NCI-H82 treated with DMSO at 0.1 percent for 48 hours (cell line): ENCODE data around the gene LRP1.

Experiments
- DNase-seq: peaks from one replicate; lab custom pipeline; 2025; ENCODE audit not compliant: unreplicated experiment; lab: John Stamatoyannopoulos, UW

Gene LRP1

DNA sequence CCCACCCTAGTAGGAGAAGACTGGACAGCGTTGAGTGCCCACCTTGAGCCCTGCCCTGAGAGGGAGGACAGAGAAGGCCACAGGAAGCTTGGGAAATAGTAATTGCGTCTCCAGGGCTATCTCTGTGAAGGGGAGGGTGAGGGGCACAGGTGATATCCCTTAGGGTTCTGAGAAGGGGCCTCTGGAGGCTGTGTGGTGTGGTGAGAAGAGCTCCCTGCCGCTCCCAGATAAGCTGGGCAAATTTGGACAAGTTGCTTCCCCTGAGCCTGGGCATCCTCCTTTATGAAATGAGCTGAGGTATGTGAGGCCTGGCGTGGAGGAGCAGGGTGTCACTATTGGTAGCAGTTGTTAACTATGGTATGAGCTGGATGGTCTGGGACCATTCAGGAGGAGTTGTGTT lies 42.6 kb downstream of the LRP1 start:
- no peak for DNase-seq

DNA sequence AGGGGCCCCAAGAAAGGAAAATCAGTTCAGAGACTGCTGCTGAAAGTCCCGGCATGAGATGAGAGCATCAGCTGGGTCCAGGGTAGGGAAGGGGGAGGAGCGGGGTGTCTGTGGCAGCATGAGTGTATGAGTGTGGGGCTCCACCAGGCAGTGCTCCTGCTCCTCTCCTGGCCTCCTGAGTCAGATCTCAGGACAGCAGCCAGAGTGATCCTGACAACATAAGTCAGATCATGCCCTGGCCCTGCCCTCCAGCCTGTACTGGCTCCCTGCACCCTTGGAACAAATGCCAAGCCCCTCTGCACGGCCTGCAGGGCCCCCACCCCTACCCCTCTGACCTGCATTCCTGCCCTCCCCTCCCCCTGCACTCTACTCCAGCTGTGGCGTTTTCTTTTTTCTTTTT lies 43.4 kb downstream of the LRP1 start:
- no peak for DNase-seq

DNA sequence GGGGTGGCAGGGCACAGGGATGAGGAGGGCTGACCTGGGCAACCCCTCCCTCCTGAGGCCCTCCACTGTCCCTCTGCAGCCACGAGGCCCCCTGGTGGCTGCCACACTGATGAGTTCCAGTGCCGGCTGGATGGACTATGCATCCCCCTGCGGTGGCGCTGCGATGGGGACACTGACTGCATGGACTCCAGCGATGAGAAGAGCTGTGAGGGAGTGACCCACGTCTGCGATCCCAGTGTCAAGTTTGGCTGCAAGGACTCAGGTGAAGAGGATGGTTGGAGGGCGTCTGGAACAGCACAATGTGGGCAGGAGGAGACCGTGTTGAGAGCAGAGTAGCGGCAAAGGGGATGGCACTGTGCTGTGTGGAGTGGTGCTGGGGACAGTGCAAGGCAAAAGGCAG lies 44.8 kb downstream of the LRP1 start:
- no peak for DNase-seq

DNA sequence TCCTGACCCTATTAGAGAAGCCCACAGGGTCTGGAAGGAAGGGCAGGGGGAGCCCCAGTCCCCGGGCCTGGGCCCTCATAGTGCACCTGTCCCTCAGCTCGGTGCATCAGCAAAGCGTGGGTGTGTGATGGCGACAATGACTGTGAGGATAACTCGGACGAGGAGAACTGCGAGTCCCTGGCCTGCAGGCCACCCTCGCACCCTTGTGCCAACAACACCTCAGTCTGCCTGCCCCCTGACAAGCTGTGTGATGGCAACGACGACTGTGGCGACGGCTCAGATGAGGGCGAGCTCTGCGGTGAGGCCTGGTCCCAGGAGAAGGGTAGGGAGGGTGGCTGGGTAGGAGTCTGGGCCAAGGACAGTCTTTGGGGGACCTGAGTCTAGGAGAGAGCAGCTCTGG lies 45.4 kb downstream of the LRP1 start:
- no peak for DNase-seq

DNA sequence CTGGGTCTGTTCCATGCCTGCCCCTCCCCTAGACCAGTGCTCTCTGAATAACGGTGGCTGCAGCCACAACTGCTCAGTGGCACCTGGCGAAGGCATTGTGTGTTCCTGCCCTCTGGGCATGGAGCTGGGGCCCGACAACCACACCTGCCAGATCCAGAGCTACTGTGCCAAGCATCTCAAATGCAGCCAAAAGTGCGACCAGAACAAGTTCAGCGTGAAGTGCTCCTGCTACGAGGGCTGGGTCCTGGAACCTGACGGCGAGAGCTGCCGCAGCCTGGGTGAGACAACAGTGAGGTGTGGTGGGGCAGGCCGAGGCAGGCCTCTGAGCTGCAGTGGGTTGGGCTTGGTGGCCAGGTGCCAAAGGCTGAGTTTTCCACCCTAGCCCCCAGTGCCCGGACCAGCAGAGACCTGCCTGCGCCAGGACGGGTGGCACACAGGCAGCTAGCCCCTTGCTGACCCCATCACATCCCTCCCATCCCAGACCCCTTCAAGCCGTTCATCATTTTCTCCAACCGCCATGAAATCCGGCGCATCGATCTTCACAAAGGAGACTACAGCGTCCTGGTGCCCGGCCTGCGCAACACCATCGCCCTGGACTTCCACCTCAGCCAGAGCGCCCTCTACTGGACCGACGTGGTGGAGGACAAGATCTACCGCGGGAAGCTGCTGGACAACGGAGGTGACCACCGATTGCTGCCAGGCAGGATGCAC lies 47.3 kb downstream of the LRP1 start:
- peak; percentile 11 for DNase-seq

DNA sequence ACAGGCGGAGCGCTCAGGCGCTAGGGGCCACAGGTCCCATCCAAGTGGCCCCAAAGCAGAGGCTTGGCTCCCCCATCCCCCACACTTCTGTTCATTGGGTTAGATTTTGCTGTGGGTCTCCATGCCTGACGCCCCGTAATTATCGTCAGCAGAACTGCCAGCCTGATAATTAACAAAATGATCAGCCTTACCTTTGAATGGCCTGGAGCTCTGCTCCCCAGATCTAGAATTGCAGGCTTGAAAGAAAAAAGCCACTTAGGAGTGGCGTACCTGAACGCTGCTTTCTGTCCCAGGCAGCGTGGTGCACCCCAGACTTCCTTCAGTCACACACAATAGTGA lies 47.8 kb downstream of the LRP1 start:
- DNase-seq: no peak

DNA sequence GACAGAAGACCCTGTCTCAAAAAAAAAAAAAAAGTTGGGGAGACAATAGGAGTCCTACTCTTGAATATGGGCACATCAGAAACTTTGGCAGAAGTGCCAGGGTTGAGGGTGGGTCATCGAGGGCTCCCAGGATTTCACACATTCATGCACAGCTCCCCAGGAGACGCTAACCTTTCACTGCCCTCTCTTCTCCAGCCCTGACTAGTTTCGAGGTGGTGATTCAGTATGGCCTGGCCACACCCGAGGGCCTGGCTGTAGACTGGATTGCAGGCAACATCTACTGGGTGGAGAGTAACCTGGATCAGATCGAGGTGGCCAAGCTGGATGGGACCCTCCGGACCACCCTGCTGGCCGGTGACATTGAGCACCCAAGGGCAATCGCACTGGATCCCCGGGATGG lies 48.6 kb downstream of the LRP1 start:
- no peak for DNase-seq

DNA sequence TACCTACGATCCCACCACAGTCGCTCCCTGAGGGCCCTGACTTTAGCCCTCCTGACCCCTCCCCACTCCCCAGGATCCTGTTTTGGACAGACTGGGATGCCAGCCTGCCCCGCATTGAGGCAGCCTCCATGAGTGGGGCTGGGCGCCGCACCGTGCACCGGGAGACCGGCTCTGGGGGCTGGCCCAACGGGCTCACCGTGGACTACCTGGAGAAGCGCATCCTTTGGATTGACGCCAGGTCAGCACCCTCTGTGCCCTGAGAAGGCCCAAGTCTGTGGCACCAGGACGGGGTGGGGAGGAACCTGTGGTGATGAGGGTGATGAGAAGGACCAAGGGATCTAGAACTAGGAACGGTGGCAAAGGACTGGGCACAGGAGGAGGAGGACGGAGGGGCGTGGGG lies 49.1 kb downstream of the LRP1 start:
- DNase-seq: no peak

DNA sequence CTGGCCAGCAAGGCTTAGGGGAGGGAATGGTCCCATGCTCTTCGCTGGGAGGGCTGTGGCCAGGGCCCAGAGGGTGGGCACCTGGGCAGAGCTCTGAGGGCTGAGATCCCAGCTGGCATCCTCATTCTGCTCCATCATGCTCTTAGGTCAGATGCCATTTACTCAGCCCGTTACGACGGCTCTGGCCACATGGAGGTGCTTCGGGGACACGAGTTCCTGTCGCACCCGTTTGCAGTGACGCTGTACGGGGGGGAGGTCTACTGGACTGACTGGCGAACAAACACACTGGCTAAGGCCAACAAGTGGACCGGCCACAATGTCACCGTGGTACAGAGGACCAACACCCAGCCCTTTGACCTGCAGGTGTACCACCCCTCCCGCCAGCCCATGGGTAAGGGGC lies 49.9 kb downstream of the LRP1 start:
- DNase-seq: no peak

DNA sequence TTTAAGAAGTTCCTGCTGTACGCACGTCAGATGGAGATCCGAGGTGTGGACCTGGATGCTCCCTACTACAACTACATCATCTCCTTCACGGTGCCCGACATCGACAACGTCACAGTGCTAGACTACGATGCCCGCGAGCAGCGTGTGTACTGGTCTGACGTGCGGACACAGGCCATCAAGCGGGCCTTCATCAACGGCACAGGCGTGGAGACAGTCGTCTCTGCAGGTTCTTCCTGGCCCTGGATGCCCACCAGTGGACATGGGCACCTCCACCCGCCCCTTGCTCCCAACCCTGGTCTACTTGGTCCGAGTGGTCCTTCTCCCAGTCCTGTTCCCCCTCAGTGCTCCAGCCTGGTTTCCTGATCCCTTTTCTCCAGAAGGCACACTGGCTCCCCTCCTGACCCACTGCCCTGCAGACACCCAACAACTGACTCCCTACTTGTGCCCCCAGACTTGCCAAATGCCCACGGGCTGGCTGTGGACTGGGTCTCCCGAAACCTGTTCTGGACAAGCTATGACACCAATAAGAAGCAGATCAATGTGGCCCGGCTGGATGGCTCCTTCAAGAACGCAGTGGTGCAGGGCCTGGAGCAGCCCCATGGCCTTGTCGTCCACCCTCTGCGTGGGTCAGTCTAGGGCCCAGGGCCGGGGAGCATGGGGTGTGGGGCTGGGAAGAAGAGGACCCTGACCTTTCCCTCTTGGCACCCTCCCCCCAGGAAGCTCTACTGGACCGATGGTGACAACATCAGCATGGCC lies 51.2 kb downstream of the LRP1 start:
- DNase-seq: no peak

DNA sequence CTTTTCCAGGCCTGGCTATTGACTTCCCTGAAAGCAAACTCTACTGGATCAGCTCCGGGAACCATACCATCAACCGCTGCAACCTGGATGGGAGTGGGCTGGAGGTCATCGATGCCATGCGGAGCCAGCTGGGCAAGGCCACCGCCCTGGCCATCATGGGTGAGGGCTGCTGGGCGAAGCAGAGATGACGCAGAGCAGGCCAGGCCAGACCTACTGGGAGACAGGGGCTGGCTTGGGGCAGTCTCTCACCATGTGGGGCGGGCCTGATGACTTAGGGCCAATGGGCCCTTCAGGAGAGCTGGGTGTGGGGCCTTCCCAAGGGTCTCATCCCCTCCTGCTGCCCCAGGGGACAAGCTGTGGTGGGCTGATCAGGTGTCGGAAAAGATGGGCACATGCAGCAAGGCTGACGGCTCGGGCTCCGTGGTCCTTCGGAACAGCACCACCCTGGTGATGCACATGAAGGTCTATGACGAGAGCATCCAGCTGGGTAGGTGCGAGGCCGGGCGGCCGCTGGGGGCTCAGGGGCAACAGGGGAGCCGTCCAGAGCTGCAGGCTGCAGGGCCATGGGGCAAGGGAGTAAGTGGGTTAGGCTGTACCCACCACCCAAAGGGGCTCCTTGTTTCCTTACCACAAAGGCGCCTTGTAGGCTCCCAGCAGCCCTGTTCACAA lies 52.2 kb downstream of the LRP1 start:
- DNase-seq: no peak

DNA sequence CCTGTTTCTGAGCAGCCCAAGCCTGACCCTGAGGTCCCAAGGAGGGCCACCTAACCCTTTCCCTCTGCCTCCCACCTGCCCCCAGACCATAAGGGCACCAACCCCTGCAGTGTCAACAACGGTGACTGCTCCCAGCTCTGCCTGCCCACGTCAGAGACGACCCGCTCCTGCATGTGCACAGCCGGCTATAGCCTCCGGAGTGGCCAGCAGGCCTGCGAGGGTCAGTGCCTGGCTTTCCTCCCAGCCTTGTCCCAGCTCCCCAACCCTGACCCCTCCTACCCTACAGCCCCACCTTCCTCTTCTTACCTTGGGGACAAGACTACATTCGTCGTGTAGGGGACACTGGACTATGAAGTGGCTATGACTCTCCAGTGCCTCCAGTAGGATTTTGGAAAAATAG lies 52.8 kb downstream of the LRP1 start:
- DNase-seq: no peak

DNA sequence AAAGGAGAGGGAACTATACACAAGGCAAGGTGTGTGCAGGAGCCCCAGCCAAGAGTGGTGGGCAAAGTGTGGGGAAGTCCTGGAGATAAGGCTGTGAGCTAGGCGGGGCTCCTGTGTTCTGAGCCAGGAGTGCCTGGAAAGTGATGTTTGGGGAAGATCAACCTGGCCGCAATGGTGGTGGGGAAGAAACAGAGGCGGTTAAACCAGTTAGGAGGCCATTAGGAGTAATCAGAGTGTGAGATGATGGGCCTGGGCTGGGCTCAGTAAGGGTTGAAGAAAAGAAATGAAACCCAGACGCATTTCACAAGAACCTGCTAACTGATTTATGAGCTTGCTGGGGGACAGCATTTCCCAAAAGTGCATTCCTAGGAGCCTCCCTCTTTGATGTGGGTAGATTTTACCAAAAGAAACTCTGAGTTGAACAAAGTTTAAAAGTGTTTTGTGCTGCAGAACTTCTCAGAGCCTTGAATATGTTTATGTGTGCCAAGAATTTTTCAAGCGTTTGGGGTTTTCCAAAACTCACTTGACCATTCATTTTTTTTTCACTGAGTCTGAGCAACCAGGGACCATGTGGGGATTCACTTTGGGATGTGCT lies 53.4 kb downstream of the LRP1 start:
- DNase-seq: no peak

DNA sequence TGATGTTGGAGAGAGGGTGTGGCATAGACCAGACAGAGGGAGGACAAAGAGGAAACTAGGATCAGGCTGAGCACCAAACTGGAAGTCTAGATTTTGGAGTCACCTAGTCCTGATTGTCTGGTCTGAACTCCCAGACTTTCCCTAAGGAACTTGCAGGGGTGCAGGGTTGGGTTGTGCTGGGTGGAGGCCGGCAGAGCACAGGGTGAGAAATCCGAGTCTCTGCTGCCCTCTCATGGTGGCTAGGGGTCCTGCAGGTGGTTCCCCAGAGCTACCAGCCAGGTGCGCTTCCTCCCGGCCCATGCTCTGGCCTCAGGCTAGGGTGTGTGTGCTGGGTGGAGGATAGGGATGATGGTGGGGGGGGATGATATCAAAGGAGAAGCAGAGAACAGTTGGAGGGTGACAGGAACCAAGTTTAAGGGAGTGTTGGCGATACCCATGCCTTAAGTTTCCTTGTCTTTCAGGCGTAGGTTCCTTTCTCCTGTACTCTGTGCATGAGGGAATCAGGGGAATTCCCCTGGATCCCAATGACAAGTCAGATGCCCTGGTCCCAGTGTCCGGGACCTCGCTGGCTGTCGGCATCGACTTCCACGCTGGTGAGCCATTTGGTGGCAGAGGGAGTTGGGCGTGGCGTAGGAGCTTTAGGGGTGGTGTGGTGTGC lies 54.8 kb downstream of the LRP1 start:
- DNase-seq: peak; percentile 37

DNA sequence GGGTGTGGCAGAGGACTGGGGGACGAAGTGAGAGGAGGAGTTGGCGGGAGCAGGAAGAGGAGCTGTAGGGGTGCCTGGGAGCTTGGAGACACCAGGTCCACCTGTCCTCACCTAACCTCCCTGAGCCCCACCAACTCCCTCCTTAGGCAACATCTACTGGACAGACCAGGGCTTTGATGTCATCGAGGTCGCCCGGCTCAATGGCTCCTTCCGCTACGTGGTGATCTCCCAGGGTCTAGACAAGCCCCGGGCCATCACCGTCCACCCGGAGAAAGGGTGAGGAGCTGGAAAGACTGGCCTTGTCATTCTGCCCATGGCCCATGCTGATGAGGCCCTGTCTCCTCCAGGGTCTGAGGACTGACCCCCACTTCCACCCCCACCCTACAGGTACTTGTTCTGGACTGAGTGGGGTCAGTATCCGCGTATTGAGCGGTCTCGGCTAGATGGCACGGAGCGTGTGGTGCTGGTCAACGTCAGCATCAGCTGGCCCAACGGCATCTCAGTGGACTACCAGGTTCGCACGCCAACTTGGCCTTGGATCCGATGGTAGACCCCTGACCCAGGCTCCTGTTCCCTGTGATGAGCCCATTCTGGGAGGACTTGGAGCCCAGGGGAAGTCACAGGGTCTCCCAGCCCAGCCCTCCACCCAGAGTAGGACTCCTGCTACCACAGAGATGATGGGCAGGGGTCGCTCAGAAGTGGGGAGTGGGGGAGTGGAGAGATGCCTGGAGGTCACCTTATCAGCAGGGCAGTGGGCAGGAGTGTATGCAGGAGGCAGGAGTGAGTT lies 55.8 kb downstream of the LRP1 start:
- DNase-seq: no peak

DNA sequence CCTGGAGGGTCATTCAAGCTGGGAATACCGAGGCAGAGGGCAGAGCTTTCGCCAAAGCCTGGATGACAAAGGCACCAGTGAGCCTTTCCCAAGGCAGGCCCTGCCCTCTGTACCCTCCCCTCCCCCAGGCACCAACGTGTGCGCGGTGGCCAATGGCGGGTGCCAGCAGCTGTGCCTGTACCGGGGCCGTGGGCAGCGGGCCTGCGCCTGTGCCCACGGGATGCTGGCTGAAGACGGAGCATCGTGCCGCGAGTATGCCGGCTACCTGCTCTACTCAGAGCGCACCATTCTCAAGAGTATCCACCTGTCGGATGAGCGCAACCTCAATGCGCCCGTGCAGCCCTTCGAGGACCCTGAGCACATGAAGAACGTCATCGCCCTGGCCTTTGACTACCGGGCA lies 57.1 kb downstream of the LRP1 start:
- no peak for DNase-seq

DNA sequence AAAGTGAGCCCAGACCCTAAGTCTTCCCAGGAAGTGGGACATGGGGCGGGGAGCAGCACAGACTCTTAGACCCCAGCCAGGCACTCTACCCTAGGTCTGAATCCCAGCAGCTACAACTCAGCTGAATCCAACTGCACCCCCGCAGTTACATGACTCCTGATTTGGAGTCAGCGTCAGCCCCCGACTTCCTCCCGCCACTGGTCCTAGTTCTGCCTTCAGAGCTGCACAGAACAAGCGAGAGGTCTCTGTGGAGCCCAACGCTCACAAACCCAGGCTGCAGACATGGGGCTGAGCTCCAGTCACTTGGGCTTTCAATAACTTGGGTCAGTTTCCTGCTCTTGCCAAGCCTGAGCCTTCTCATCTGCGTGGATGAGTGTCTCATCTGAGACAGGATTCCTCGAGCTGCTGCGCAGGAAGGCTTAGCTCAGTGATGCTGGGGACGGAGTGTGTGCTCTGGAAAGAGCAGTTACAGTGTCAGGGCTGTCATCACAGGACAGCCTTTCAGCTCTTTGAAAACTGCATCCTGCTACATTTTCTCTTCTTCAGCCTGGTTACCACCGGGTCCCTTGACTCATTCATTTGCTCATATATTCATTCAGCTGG lies 57.7 kb downstream of the LRP1 start:
- DNase-seq: no peak

DNA sequence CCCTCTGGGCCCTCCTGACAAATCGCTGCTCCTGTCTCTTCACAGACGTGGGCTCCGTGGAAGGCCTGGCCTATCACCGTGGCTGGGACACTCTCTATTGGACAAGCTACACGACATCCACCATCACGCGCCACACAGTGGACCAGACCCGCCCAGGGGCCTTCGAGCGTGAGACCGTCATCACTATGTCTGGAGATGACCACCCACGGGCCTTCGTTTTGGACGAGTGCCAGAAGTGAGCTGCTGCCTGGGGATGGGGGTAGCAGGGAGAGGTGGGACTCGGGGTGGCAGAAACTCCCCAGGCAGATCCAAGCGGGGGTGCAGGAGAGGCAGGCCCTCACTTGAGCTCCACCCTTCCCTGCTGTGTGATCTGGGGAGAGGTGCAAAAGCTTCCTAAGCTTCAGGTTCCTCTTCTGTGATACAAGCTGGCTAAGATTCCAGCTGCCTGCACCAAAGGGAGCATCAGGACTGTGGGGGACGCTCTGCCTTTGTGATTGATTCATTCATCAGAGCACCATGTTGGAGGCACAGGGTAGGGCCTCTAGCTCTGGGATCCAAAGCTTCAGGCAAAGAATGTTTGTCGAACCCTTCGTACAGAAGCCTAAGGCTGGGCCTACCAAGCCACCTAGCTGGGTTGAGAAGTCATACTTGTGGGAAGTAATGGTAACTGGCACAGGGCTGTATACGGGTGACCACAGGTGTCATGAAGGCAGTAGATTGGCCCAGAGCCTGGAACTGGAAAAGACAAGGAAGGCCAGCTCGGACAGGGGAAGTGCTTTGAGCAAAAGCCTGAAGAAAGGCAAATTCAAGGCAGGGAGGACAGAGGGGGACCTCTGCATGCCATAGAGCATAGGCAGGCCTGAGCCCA lies 59.2 kb downstream of the LRP1 start:
- no peak for DNase-seq

DNA sequence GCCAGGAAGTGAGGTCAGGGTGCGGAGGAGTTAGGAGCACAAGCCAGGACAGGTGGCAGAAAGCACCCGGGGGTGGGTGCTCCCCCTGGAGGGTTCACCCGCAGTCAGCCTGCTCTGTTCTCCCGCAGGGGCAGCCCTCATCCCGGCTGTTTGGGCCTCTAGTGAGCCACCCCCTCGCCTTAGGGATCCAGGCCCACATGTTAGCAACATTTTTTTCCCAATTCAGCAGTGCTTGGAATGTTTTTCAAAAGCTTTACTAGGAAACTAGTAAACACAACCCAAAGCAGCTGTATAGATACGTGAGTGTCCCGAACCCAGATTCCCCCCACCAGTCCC lies 59.8 kb downstream of the LRP1 start:
- DNase-seq: no peak

DNA sequence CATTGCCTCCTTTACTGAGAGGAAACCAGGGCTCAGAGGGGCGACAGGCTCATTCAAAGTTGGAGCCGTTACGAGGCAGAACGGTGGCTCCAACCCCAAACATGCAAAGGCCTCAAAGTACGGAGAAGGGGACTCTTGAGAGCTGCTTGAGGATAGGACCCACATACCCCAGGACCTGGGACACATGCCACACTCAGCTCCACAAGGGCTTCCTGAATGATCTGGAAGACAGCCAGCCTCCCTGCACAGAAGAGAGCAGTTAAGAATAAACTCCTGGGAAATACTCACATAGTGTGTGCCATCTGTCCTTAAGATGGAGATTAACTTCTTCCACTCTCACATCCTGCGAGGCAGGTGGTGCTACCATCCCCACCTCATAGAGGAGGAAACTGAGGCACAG lies 61.8 kb downstream of the LRP1 start:
- no peak for DNase-seq
